Thyroid gland (tissue), 4 donors: ENCODE measurements around the gene POTEI.
"Not testable (repeated sequence)": the region's sequence is repeated elsewhere in the genome, so short reads cannot be mapped to it uniquely, and the experiment has no call there.

Experiments used
- CTCF ChIP-seq, 6 experiments: fragments of 200-600 bp in 3 of 6; fragments of 450-650 bp in 3 of 6; sonication (generic) in 3 of 6; IDR thresholded peaks; one replicate each; pipeline ENCODE4 v1.5.1; 2016 to 2019; ENCODE audit warnings: antibody characterized with exemption in 6 of 6, mild to moderate bottlenecking in 2 of 6, inconsistent platforms in 1 of 6, moderate library complexity in 1 of 6
- POLR2A ChIP-seq, 2 donors: fragments of 450-650 bp; IDR thresholded peaks; one replicate each; pipeline ENCODE4 v1.6.1; 2017; ENCODE audit warnings: antibody characterized with exemption in 2 of 2, mild to moderate bottlenecking in 2 of 2, moderate library complexity in 1 of 2

DNA sequence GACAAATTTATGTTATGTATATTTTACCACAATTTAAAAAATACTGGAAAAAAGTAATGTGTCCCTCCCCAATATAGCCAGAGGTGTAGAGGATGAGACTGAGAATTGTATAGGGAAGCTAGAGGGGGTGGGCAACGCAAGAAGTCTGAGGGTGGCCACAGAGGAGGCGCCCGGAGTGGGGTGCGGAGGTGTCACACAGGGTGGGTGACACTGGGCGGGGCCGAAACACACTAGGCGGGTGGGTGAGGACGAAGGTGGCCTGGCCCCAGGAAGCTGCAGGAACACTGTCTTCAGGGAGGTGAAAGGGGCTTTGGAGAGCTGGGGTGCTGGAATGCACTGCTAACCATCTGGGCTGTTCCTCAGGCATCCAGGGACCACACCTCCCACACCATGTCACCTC lies 47.3 kb upstream of the POTEI start:
- TF ChIP-seq CTCF, POLR2A (IDR thresholded peaks at IDR 0.05): not testable (repeated sequence)
